Kidney epithelial cell (primary cell): ENCODE data around the gene SGSM2. TPM values are rescaled to one million over a fixed set of nuclear protein-coding genes. Genes with fewer than 3 reads are reported as not detected.

Experiments
- DNase-seq: peaks from one replicate; pipeline ENCODE4 v3.0.0-alpha.2; 2010; ENCODE audit warnings: low read depth
- H3K27me3 ChIP-seq: 2 replicates; pipeline ENCODE4 v1.6.0; 2011; ENCODE audit warnings: low read length; ENCODE audit not compliant: control insufficient read depth, insufficient read depth
- H3K36me3 ChIP-seq: 2 replicates; pipeline ENCODE4 v1.5.1; 2011; ENCODE audit warnings: low read length; ENCODE audit not compliant: control insufficient read depth, insufficient read depth
- H3K4me3 ChIP-seq: 2 replicates; pipeline ENCODE4 v1.5.1; 2011; ENCODE audit warnings: low read depth, mild to moderate bottlenecking, control low read depth, low read length
- CTCF ChIP-seq: IDR thresholded peaks from 2 replicates; pipeline ENCODE4 v1.5.1; 2011; ENCODE audit warnings: mild to moderate bottlenecking, moderate library complexity, low read length, control low read depth, inconsistent platforms; ENCODE audit not compliant: insufficient read depth, poor library complexity, severe bottlenecking
- total RNA-seq: library from RNA; depleted of rRNA; stranded (reverse); fragments of >200 nt; gene quantifications from 2 replicates; pipeline ENCODE4 v1.2.3, GENCODE V29; 2015

SGSM2 gene
- total RNA-seq, 1 donor from 2014 or later = 24.7 TPM

DNA sequence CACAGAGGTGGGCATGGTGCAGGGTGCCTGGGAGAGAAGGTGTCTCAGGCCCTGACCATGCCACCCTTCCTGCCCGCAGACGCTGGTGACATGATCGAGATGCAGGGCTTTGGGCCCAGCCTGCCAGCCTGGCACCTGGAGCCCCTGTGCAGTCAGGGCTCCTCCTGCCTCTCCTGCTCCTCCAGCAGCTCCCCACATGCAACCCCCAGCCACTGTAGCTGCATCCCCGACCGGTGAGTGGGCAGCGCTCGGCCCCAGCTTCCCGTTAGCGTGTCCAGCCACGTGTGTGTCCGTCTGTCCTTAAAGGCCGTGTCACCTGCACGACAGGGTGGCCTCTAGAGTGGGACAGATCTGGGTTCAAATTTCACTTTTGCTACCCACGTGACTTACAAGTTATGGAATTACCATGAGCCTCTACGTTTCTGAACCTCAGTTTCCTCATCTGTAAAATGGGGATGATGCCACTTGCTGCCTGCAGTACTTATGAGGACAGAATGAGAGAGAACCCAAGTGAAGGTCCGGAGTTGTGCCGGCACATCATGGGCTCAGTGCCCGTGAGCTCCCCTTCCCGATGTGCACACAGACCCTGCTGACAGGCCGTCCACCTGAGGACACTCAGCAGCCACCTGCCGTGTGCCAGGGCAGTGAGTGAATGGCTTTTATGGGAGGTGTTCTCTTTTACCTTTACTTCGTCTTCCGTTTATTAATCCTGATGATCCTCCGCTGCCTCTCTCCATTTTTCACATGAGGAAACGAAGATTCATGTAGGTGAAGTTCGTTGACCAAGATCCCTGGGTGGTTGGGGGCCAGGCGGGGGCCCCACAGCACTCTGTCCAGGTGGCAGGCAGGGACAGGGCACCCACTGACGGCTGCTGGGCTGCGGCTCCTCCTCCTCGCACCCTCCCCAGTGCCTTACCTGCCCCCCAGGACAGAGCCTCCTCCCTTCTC, 34.2 kb downstream of the SGSM2 start:
- H3K27me3 ChIP-seq = no peaks in the 10 kb centered on the region
- no peaks in the 10 kb centered on the region for H3K36me3 ChIP-seq
- H3K4me3 ChIP-seq = no peak overlapping the region
- no peak for DNase-seq
- TF ChIP-seq CTCF = no peak

GRCh38 chr17:2372180-2372579, 34.9 kb downstream of the SGSM2 start:
- no peak for TF ChIP-seq CTCF
- H3K36me3 ChIP-seq = no peaks in the 10 kb centered on the region
- H3K4me3 ChIP-seq = no peak overlapping the region
- no peak for DNase-seq
- H3K27me3 ChIP-seq = no peaks in the 10 kb centered on the region

GRCh38 chr17:2372681-2373080, 35.4 kb downstream of the SGSM2 start:
- H3K27me3 ChIP-seq = no peaks in the 10 kb centered on the region
- no peak for TF ChIP-seq CTCF
- no peaks in the 10 kb centered on the region for H3K36me3 ChIP-seq
- DNase-seq = no peak
- no peak overlapping the region for H3K4me3 ChIP-seq

GRCh38 chr17:2373179-2373578, 35.9 kb downstream of the SGSM2 start:
- TF ChIP-seq CTCF = no peak
- no peak for DNase-seq
- no peak overlapping the region for H3K4me3 ChIP-seq
- H3K36me3 ChIP-seq = no peaks in the 10 kb centered on the region
- H3K27me3 ChIP-seq = no peaks in the 10 kb centered on the region

- Histone ChIP-seq H3K27me3 (no peaks in the 10 kb centered on the region), H3K4me3 (no peak overlapping the region), H3K36me3 (no peaks in the 10 kb centered on the region)
- no peak for TF ChIP-seq CTCF
- no peak for DNase-seq
These were observed 37.4 kb downstream of the SGSM2 start for GRCh38 chr17:2374549-2375285.
